NCI-H1694 treated with DMSO at 0.1 percent for 48 hours (cell line): ENCODE data around the gene DNAJC6.

Source experiments
- DNase-seq: peaks from one replicate; lab custom pipeline; 2025; lab: John Stamatoyannopoulos, UW

Gene DNAJC6

DNA sequence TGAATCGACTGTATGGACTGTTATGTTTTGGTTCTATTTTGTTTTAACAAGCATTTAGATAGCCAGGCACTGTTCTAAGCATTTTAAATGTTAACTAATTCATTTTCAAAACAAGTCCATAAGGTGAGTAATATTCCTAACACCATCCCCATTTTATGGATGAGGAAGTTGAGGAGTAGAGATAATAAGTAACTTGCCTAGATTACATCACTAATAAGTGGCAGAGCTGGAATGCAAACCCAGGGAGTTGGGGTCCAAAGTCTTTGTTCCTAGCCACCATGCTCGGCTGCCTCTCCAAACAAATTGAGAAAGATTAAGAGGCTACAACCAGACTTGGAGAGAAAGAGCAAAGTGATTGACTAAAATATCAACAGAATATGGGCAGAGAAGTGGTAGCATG lies 98.5 kb downstream of the DNAJC6 start:
- DNase-seq, result no peak

DNA sequence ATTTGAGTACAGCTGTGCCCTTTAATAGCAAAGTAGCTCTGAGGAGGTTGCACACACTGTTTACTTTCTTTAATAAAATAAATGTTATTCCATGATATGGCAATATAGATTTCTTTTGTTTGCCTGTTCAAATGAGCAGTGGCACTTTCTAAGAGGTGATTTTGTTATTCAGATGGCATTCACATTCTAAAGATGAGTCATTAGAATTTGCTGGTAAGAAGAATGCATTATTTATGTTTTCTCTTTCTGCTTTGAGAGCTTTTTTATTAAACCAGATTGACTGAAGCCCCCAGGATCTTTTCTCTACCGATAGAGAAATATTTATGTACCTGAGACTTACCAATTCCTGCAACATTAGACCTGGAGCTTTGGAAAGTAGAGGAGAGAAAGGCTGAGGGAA lies 100.0 kb downstream of the DNAJC6 start:
- DNase-seq, result no peak

DNA sequence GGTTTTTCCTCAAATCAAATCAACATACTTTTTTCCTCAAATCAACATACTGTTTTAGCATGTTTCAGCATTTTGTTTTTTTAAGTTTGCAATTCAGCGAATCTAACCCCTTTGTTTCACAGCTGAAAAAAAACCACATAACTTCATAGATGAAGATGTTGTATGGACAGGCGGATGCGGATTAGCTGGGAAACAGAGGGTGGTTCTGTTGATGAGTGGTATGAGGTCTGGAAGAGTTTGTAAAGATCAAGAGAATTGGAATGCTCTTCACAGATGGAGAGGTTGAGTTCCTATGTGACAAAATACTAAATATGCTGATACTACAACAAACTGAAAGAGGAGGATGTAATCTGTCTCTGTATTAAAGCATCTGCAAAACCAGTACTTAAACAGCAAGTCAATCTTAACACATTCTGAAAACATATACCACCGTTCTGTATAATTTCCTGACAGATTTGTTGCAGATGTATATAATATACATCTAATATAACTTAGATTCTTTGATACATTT lies 100.5 kb downstream of the DNAJC6 start:
- DNase-seq, result no peak

DNA sequence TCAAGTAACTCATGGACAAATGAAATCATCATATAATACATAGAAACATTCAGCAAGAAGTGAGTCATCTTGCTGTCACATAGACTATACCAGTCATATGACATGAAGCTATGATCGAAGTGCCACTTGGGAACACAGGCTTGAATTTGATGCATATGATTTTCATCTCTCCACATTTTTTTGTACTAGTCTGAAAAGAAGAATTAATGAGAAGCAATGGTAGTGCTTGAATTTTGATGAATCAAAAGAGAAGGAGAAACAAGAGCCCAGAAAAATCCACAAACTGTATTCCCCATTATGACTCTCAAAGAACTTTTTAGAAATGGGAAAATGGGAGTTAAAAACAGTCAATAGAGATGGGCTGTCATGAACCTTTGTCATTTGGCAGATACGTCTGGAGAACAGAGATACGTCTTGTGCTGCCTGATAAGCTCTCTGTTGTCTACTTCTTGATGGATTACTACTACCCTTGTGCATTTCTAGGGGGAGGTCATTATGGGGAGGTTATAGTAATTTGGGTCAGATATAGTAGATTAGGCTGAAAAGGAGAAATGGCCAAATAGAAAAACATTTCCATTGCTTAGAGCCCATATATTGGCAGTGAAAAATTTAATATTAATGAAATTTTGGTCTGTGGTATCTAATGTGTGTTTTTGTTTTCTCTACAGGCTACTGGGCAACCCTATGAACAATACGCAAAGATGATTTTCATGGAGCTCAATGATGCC lies 103.1 kb downstream of the DNAJC6 start:
- DNase-seq, result no peak

DNA sequence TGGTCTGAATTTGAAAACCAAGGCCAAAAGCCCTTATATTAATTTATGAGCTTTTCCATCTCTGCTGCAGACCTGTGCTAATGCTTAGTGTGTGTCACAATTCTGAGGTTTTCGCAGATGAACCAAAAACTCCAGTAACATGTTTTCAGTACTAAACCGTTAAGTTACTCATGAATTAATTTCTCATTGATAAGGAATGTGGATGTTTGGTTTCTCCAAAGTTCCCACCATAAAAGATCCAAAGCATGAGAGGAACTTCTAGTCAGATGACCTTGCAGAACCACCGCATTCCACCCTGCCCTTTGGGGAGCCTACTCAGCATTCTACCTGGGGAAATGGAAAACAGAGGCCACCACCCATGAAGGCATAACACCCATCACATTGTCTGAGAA lies 103.6 kb downstream of the DNAJC6 start:
- no peak for DNase-seq

DNA sequence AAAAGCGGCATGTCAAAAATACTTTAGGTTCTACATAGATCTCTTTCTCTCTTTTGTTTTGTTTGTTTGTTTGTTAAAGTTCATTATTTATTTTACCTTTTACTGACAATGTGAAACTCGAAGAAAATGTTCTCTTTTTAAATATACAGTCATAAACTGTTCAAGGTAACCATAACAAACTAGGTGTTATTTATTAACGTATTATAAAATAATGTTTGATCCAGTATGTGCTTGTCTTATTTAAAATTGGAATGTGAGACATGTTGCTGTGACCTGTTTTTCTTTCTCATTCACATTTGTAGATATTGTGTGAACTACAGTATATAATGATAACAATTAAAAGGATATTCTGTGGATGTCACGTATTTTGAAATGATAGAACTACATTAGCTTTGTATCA lies 105.2 kb downstream of the DNAJC6 start:
- DNase-seq, result no peak

DNA sequence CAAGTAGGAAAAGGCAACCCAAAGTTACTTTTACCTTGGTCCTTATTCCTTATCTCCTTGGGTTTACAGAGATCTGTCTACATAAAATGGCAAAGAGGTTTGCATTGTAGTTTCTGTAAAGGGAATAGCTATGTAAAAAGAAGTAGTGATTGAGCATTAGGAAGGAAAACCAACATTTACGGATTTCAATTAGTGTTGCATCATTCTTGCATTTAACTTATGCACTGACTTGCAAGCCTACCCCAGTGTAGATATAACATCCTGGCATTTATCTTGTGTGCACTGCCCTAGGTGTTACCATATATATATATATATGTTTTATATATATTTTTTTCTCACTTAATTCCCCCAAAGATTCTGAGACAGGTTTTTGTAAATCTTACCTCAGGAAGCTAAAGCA lies 107.4 kb downstream of the DNAJC6 start:
- no peak for DNase-seq

DNA sequence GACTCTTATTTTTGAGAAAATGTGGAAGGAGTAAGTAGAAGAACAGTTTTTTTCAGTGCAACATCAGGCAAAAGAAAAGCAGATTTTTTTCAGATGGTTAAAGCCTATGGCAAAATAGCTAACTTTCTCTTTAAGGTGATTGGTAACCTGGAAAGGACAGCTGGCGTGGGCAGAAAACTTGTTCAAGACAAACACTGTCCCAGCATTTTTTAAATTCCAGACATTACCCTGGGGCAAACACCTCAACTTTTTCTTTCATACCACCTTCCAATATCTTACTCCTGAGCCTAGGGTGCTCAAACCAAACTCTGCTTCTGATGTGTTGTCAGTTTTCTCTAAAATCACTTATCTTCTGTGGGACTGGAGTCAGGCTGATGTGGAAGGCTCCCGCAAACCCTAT lies 108.4 kb downstream of the DNAJC6 start:
- no peak for DNase-seq

DNA sequence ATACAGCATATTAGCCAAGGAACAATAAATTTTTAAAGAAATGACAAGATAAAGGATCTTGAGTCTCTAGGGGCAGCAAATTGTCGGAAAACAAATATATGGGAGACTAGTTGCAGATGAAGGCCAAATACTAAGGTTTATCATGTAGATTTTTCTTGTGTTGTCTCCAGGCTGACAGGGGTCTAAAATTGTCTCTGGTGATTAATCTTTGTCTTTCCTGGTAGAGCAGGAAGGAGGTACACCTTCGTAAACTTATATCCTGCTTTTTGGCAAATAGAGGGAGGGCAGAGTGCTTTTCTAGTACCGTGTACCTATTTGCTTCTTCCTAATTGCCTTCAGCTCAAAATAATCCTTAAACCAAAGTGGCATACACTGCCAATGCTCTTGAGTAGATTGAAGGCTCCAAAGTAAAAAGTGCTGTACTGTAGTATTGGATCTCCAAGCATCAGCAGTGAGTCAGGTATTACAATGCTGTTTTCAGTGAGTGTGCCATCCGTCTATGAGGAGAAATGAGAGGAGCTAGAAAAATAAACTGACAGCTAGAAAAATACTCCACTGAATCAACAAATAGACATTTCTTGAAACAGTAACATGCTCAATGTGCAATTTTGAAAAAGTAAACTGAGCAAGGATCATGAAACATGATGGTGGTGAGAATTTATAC lies 109.3 kb downstream of the DNAJC6 start:
- no peak for DNase-seq

DNA sequence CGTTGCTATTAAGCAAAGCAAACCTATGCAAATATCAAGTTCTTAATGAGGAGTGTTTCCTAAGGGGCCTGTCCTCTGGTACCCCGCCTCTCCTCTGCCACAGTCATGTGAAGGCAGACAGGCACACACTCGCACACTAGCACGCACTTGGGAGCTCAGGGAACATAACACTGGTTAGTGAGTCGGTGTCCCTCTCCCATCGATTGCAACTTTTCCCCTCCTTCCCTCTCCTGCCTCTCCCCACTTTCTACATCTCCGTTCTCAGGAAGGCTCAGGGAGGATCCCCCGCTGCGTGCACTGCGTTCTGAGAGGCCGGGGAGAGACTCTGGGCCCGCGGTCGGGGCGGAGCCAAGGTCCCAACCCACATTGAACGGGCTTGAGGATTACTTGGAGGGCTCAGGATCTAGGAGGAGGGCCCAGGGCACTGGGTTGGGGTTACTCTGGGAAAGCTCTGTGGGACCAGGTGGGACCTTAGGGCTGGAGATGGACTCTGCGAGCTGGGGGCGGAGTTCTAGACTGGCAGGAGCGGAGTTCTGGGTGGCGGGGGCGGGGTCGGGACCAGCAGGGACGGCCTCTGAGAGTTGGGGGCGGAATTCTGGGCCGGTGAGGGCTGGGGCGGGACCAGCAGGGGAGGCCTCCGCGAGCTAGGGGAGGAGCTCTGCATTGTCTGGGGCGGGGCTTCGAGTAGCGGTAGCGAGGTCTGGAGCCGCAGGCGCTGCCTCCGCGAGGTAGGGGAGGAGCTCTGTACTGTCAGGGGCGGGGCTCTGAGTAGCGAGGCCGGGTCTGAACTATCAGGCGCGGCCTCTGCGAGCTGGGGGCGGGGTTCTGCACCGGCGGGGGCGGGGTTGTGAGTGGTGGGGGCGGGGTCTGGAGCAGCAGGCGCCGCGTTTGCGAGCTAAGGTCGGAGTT lies 110.6 kb downstream of the DNAJC6 start:
- peak; percentile 96 for DNase-seq

DNA sequence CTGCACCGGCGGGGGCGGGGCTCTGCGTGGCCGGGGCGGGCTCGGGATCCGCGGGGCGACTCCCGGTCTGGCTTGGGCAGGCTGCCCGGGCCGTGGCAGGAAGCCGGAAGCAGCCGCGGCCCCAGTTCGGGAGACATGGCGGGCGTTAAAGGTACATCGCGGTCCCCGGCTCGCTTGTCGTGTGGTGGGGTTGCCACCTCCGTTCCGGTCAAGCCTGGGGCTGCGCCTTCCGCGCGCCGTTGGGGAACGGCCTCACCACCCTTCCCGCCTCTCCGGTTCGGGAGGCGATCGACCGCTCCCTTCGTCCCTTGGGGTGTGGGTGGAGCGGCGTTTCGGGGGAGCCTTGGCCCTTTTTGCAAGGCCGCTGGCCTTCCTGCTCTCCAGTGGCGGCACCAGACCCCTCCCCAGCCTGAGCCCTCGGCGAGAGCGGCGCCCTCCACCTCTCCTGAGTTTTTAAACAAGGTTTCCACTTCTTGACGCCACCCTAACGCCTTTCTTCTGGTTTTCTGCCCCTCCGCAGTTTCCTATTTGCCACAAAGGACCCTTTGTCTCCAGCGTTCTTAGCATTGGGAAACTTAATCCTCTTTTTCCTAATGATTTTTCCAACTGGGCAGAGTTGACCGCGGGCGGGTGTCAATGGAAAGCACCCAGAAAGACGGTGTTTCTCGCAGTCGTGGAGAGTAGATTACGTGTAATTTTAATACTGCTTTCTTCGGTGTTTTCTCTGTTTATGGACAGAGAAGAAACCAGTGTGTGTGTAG lies 111.4 kb downstream of the DNAJC6 start, which contains the start of the genes LEPR and LEPROT:
LEPR (plus strand) TSS at position 79 of the 761 bp plus-strand sequence. CDS start 144,898 bp downstream, outside the sequence.
LEPROT (plus strand) TSS at position 79 of the 761 bp plus-strand sequence; CDS start at position 136, 57 bp downstream.
- DNase-seq, result no peak

DNA sequence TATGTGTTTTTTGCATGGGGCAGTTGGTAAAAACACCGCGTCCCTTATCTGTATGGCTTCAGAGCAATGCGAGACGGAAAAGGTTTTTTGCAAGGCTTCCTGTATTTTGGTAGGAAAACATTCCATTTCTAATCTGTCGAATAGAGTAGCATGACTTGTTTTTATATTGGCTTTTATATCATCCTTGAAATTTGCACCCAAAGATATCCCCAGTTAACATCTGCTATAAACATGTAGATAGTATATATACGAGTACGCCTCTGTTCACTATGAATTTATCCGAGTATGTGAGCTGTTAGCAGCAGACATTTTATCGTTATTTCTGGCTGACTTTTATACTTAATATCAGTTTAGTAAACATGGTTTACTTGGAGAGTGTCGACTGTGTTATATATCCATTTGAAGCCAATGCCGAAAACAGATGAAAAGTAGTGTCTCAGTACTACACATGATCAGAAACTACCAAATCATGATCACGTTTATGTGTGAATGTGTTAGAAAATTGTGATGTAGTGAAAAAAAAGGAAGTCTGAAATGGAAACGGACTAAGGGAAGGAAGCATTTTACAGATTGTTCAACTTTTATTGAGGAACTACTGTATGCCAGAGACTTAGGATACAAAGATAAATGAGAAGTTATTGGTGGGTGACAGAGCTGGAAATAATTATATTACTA lies 112.1 kb downstream of the DNAJC6 start:
- DNase-seq, result peak; percentile 19

DNA sequence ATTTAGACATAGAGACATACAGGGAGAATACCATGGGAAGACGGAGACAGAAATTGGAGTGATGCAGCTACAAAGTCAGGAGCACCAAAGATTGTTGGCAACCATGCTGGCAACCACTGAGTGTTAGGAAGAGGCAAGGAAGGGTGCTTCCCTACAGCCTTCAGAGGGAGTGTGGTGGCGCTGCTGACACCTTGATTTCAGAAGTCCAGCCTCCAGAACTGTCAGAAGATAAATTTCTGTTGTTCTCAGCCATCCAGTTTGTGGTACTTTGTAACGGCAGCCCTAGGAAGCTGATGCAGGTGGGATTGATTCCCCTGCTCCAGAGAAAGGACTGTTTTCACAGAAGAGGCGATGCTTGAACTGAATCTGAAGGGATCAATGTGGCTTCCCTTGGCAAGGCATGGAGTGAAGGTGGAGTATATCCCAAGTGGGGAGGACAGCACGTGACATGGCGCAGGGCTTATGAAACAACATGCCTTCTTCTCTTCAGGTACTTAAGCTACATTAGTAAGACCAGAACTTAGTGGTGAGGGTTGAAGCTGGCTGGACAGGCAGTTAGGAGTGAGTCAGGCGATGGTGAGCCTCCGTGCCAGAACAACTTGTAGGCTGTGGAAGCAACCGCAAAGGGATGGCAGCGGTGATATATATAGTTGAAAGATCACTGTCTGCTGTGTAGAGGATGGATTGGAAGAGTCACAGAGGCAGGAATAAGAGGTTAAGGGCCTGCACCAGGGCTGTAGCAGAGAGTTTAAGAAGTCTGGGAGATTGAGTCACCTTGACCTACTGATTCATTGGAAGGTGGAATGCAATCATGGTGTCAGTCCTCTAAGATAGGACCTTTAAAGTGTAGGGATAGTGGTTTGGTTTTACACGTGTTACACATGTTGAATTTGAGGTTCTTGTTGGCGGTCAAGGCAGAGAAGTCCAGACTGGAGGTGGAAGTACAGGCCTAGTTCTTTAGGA lies 113.2 kb downstream of the DNAJC6 start:
- no peak for DNase-seq

DNA sequence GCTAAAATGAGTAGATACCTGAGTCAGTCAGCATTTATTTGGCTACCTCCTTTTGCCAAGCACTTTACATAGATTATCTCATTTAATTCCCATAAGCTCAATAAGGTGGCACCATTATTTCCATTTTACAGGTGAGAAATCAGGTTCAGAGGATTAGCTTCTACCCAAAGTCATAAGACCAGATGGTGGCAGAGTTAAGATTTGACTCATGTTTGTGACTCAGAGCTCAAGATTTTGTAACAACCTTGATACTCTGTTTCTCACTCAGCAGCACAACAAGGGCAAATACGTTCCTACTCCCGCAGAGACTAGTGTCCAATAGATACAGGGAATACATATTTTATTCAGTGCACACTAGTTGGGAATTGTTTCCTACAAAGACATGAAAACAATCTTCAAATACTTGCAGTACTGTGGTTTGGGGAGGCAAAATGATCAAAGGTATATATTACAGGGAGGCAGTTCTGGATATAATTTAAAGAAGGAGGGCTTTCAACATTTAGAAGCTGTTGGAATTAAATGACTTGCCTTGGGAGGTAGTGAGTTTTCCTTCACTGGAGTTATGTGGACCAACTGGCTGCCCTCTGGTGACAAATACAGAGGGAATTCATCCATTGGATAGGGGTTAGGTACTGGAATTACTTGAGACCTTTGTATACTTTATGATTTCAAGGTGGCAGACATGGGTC lies 114.7 kb downstream of the DNAJC6 start:
- DNase-seq, result no peak

DNA sequence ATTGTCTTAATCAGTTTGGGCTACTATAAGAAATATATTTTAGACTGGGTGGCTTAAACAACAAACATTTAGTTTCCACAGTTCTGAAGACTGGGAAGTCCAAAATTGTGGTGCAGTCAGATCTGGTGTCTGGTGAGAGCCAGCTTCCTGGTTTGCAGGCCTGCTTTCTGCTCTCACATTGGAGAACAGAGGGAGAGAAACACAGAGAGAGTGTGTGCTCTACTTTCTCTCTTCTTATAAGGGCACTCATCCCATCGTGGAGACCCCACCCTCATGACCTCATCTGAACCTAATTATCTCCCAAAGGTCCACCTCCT lies 115.2 kb downstream of the DNAJC6 start:
- DNase-seq, result no peak

DNA sequence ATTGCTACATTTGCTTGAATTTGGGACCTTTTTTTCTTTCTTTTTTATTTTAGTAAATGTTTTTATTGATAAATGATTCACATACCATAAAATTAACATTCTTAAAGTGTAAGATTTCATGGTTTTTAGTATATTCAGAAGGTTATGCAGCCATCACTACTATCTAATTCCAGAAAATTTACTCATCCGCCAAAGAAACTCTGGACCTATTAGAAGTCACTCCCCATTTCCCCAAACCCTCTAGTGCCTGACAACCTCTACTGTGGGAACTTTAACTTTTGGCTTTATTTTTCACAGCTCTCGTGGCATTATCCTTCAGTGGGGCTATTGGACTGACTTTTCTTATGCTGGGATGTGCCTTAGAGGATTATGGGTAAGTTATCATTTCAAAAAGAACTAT lies 115.7 kb downstream of the DNAJC6 start:
- no peak for DNase-seq

DNA sequence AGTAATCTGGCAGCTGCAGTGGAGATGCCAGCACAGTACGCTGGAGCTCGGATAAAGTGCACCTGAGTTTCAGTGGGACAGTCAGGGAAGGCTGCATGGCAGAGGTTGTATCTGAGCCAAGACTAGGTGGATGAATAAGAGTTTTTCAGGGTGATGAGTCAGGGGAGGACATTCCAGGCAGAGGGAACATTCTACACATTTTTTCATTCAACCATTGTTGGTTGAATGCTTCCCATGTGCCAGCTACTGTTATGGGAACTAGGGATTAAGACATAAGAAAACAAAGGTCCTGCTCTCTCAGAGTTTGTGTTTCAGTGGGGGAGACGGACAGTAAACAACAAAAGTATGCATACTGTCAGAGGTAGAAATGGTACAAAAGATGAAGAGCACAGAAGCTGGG lies 116.4 kb downstream of the DNAJC6 start:
- DNase-seq, result no peak

DNA sequence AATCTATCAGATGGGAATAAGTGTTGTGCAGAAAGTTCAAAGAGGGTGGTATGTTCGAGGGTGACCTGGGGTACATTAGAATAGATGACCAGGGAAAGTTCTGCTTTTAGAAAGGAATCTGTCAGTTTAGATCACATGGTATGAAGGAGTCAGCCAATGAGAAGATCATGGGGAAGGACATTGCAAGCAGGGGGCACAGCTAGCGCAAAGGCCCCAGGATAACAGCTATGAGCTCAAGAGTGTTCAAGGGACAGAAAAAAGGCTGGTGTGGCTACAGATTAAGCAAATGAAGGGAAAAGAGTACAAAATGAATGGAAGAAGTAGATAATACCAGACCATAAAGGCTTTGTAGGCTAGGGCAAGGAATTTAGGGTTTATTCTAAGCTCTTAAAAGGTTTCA lies 119.7 kb downstream of the DNAJC6 start:
- no peak for DNase-seq

DNA sequence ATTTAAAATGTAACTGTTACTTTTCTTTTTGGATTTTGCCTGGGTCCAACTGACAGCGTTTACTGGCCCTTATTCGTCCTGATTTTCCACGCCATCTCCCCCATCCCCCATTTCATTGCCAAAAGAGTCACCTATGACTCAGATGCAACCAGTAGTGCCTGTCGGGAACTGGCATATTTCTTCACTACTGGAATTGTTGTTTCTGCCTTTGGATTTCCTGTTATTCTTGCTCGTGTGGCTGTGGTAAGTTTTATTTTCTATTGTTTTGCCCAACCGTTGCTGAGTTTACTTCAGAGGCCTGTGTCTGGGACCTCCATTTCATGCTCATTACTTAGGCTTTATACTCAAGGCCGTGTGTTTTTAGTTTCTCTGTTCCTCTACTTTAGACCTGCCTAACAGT lies 120.5 kb downstream of the DNAJC6 start:
- no peak for DNase-seq
